Activated CD8-positive, alpha-beta memory T cell treated with anti-CD3 and anti-CD28 coated beads for 4 hours (primary cell): Measurements from ENCODE around the gene TLN1.

Experiments used
- DNase-seq, 2 donors: peaks; one replicate each; pipeline ENCODE4 v3.0.0-alpha.2; 2020; ENCODE audit warnings: low read depth in 2 of 2

Gene TLN1

DNA sequence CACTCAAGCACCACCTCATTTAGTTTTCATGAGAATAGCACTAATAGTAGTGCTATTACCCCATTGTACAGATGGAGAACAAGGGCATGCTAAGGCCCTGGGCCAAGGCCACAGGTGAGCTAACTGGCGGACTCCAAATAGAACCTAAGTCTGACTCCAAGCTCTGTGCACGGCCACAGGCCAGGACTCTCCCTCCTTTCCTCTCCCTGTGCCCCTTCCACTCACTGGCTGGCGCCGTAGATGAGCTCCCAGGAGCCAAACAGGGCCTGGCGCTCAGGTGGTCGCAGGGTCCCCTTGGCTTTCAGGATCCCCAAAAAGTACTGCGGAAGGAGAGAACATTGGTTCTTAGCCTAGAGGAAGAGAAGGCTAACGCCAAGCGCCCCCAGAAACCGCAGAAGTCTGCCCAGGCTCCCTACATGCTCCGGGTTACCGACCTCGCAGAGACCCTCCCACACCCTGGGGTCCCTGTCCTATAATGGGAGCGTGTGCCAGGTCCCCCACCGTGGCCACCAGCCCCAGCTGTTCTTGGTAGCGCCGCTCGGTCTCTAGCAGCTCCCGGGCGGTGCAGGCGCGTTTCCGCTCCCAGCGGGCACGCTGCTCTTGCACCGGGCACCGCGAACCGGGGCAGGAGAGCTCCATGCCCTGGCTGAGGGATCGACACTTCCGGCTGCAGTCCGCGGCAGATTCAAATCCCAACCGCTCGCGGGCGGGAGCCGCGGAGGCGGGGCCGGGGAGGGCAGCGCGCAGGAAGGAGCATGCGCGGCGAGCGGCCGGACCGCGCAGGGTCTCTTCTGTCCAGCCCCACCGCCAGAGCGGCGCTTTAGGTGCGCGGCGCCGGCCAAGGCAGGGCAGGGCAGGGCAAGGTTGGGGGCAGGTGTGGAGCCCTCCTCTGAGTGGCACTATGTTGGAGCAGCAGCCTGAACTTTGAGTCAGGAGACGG lies 67.2 kb downstream of the TLN1 start, which contains the start of gene ARHGEF39:
ARHGEF39 (minus strand) TSS at position 665 of the 940 bp plus-strand sequence; CDS start at position 639, 26 bp downstream.
- DNase-seq, result no peak

DNA sequence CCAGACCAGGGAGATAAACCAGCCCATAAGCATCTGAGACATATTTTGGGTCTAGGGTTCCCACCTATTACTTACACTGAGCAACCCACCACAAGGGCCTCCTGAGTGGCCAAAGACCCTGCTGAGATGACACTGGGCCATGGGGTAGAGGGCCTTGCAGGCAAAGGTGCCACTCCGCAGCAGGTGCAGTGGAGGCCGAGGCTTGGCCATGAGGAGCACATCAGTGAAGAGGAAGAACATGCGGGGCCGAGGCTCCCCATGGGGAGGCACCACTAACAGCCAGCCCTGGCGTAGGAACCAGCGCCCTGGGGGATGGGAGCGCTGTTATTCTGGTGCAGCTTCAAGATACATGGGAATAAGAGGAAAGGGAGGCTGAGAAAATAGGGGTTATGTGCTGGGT lies 69.6 kb downstream of the TLN1 start:
- no peak for DNase-seq

DNA sequence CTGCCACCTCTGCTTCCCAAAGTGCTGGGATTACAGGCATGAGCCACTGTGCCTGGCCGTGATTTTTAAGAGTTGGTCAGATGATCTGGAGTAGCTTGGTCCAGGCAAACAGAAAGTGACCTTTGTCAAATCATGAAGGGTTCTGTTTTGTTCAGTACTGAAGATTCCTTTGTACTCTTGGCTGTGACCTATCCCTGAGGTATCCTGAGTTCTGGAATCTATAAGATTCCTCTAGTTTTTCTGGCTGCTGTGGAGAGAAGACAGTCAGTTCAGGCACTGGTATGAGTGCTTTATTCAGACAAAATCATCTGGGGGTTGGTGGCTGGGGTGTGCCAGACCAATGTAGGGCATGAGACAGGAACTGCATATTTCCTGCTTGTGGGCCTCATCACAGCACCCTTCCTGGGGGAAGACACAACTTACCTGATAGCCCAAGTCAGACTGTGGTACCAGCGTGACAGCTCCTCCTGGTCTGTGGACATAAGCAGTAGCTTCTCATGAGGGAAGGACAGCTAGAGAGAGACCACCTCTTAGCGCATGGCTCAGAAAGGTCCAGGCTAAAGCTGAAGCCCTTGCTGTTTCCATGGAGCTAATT lies 70.1 kb downstream of the TLN1 start:
- DNase-seq, result no peak

DNA sequence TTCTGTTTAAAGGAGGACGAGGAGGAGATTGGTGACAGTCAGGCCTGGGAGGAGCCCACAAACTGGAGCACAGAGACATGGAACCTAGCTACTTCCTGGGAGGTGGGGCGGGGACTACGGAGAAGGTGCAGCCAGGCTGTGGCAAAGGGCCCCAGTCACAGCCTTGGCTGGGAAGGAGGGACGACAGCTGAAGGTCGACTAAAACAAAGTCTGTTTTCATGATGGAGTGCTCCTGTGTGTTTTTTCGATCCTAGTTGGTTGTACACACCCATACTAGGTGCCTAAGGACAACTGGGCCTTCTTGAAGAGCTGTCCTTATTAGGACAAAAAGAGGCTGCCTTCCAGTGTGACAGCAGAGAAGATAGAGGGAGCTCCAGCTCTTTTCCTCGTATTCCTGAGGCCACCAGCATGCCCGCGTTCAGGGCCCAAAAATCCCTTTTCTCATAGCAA lies 71.0 kb downstream of the TLN1 start:
- no peak for DNase-seq

DNA sequence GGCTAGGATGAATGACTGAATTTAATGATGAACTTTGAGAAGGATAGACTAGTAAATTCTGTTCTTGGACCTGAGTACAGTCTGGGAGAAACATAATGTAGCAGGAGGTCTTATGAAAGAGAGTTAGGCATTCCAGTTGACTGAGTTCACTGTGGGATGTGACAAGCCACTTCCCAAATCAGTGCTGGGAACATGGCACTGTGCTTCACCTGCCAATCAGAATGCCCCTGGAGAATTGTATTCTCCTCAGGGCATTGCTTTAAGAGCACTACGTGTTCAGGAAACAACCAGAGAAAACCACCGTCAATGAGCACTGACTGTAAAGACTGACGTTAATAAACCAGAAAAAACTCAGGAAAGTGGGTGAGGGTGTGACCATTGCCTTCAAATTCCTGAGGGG lies 72.7 kb downstream of the TLN1 start:
- DNase-seq, result no peak

DNA sequence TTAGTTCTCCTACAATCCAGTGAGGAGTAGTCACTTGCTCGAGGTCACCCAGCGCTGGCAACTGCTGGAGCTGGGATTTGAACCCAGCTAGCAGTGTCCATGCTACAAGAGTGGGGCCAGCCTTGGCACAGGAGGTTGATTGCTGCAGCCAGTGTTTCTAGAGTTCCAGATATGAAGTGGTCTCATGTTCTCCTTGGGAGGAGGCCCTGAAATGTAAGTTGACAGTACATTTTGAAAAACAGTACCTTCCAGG lies 73.1 kb downstream of the TLN1 start:
- DNase-seq, result no peak

DNA sequence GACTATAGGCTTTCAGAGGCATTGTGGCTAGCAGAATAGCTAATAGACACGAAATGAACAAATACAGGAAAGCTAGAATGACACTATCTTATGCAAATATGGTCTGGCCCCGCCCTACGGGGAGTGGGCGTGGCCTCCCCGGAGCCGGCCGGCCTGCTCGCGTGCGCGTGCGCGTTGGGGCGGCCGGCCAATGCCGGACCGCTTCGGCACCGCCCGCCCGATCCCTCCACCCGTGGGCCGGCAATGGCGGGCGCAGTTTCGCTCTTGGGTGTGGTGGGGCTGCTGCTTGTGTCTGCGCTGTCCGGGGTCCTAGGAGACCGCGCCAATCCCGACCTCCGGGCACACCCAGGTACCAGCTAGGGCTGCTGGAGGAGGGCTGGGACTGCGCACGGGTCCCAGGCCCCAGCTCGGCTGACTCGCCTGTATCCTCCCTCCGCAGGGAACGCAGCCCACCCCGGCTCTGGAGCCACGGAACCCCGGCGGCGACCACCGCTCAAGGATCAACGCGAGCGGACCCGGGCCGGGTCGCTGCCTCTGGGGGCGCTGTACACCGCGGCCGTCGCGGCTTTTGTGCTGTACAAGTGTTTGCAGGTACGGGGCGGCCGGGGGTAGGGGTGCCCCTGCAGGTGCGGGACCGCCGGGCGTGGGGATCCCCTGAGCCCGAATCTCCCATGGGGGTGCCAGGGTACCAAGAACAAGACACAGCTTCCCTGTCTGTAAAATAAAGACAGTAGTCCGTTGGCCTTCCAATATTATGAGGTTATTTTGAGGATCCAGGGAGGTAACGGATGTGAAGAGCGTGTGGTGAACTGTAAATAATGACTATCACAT lies 73.6 kb downstream of the TLN1 start, which contains the start of gene CCDC107:
CCDC107 (plus strand) TSS at position 156 of the 831 bp plus-strand sequence; CDS start at position 244, 88 bp downstream.
- peak; percentile 60 to 63 for DNase-seq

DNA sequence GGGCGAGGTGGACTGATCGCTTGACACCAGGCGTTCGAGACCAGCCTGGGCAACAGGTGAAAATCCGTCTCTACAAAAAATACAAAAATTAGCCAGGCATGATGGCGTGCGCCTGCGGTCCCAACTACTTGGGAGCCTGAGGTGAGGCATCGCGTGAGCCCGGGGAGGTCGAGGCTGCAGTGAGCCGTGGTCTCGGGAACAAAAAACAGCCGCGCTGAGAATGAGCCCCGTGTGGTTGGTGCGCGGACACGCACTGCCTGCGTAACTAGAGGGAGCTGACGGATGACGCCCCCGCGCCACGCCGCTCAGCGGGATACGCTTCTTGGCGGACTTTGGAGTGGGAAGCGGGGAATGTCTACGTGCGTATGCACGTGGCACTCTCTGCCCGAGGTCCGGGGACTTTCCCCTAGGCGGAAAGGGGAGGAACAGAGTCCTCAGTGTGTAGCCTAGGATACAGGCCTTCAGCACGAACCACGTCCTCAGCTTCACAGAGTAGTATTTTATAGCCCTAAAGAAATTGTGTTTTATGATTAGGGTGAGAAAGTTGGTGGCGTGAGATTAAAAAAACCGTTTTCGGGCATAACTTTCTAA lies 74.4 kb downstream of the TLN1 start, which contains the start of gene RMRP:
RMRP (minus strand) TSS at position 474 of the 591 bp plus-strand sequence.
- peak; percentile 83 to 92 for DNase-seq

DNA sequence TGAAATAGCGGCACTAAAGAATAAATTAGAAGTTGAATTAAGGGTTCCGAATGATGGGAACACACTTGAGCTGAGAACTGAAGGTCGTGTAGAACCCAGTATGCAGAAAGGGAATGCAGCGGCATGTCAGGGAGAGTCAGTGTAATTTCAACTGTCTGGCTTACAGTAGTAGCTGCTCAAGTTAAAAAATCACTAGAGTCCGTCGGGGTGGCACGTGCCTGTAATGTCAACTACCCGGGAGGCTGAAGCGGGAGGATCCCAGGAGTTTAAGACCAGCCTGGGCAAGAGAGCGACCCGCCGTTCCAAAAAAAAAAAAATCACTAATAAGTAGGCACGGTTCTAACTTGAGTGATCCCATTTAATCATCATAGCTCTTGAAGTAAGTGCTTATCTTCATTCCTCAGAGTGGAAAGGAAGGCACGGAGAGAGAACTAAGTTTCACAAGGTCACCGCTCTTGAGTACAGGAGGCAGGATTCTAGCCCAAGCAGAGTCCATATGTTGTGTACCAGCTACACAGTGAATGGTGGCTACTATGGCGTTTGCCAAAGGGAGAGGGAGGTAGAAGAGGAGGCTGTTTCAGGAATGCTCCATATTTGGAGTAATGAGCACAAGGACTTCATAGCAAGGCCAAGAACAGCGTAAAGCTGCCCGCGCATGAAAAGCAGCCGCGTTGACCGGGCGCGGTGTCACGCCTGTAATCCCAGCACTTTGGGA lies 75.0 kb downstream of the TLN1 start:
- no peak for DNase-seq

DNA sequence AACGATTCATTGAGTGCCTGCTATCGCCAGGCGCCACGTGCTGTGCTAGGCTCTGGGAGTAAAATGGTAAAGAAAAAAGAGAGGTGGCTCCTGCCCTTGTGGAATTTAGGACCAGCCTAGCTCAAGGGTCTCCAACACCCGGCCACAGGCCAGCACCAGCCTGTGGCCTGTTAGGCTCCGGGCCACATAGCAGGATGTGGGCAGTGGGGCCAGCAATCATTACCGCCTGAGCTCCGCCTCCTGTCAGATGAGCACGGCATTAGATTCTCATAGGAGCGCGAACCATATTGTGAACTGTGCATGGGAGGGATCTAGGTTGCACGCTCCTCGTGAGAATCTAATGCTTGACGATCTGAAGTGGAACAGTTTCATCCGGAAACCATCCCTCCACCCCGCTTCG lies 75.6 kb downstream of the TLN1 start:
- DNase-seq, result no peak

DNA sequence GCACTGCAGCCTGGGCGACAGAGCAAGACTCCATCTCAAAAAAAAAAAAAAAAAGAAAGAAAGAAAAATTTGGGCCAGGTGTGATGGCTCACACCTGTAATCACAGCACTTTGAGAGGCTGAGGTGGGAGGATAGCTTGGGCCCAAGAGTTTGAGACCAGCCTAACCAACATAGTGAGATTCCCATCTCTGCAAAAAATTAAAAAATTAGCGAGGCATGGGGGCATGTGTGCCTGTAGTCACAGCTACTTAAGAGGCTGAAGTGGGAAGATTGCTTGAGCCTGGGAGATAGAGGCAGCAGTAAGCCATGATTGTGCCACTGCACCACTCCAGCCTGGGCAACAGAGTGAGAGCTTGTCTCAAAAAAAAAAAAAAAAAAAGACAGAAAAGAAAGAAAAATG lies 78.4 kb downstream of the TLN1 start:
- no peak for DNase-seq

DNA sequence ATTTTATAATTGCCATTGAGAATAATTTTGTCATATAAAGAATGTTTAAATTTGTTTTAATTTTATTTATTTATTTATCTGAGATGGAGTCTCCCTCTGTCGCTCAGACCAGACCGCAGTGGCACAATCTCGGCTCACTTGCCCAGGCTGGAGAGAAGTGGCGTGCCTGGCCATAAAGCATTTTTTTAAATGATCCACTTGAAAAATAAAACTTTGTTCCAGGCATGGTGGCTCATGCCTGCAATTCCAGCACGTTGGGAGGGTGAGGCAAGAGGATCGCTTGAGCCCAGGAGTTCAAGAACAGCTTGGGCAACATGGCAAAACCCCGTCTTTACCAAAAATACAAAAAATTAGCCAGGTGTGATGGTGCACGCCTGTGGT lies 79.2 kb downstream of the TLN1 start:
- DNase-seq, result no peak

DNA sequence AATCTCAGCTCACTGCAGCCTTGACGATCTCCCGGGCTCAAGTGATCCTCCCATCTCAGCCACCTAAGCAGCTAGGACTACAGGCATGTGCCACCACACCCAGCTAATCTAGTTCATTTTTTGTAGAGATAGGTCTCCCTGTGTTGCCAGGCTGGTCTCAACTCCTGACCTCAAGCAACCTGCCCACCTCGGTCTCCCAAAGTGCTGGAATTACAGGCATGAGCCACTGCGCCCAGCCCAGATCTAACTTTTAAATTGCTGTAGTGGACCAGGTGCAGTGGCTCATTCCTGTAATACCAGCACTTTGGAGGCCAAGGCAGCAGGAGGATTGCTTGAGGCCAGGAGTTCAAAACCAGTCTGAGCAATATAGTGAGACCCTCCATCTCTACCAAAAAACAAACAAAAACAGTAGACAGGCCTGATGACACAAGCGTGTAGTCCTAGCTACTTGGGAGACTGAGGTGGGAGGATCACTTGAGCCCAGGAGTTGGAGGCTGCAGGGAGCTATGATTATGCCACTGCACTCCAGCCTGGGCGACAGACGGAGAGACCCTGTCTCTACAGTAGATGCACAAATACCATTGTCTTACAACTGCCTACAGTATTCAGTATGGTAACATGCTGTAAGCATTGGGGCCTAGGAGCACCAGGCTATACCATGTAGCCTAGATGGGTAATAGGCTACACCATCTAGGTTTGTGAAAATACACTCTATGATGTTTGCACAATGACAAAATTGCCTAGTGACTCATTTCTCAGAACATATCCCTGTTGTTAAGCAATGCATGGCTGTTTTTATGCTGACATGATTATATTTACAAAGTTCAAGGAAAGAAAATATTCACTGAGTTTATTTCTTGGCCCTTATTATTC lies 79.8 kb downstream of the TLN1 start:
- DNase-seq, result no peak

DNA sequence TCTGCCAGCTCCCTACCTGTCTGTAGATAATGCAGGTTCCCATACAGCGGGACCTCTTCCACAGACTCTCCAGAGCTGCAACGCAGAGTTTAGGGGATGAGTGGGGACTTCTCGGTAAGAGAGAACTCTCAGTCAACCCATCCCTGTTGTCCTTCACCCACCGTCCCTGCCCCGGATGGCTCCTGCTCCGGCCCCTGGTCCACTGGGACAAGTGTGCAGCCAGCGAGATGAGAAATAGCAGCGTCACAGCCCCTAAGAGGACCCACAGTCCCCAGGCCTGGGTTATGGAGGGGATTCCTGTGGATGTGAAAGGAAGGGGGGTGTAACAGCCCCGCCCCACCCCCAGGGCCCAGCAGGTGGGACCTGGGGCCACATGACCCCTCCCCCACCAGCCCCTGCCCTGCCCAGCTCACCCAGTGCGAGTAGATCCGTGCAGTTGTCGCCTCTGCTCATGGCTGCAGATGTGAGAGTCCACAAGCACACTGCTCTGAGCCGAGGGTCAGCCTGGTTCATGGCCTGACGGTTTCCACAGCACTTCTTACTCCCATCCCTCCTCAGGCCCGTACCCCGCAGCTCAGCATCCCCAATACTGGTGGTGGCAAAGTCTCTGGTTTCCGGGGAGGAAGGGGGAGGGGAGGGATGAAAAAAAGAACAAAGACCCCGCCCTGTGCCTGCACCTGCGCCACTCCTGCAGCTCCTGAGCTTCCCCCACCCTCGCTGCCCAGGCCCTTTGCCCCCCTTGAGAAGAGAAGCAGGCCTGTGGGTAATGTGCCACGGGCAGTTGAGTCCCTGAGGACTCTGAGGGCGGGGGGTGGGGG lies 81.4 kb downstream of the TLN1 start, which contains the start of gene SIT1:
SIT1 (minus strand) TSS at position 591 of the 818 bp plus-strand sequence; CDS start at position 513, 78 bp downstream.
- DNase-seq, result no peak

DNA sequence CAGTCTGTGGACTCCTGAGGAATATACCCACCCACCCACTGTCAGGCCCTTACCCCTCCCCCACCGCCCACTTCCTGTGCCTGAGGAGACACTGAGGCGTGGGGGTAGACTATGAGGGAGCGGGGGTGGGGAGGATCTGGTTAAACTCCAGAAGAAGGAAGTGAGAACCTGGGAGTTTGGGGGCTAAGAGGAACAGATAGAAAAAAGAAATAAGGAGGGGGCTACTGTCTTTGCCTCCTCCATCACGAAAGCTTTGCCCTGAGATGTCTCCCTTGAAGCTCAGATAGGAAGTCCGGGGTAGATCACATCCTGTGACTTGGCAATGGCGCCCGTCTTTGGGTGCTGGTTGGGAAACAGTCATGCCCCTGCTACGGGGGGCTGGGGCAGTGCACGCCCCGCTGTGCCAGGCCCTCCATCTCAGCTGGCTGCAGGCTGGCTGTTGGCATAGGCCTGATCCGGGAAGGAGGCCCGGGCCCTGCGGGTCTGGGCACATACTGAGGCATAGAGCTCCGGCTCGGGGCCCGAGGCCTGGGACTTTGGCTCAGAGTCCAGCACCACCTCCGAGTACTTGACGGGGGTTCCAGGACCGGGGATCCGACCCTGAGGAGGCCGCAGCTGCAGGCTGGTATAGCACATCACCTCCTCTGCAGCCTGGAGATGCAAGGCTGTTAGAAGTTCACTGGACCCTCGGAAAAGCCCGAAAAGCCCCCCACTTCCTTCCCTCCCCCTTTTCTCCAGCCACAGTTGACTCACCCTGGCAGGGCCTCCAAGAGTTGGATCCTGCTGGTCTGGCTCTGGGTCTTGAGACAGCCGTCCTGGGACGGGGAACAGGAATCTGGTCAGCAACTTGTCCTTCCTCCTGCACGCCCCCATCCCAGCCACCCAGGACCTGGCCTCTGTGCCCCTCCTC lies 82.3 kb downstream of the TLN1 start:
- DNase-seq, result no peak
